ENCODE results near the gene SNAPIN.

Gene SNAPIN

DNA sequence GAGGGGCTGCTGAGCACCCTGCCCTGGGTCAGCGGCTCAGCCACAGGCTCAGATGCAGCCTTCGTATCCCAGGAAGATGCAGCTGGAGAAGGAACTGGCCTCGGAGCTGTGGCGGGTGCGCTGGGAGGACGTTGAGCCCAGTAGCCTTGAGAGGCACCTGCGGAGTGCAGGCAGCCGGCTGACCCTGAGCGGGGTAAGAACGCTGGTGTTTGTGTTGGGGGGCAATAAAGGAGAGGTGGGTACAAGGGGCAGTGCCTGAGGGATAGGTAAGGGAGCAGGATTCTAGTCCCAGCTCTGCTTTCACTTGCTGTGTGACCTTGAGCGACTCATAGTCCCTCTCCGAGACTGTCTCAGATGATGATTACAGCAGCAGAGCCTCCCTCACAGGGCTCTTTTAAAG is 26.4 kb downstream of the SNAPIN start:
- DNase-seq (ENCODE audit: low read depth), result no peak
- TF ChIP-seq, protein P1, sequence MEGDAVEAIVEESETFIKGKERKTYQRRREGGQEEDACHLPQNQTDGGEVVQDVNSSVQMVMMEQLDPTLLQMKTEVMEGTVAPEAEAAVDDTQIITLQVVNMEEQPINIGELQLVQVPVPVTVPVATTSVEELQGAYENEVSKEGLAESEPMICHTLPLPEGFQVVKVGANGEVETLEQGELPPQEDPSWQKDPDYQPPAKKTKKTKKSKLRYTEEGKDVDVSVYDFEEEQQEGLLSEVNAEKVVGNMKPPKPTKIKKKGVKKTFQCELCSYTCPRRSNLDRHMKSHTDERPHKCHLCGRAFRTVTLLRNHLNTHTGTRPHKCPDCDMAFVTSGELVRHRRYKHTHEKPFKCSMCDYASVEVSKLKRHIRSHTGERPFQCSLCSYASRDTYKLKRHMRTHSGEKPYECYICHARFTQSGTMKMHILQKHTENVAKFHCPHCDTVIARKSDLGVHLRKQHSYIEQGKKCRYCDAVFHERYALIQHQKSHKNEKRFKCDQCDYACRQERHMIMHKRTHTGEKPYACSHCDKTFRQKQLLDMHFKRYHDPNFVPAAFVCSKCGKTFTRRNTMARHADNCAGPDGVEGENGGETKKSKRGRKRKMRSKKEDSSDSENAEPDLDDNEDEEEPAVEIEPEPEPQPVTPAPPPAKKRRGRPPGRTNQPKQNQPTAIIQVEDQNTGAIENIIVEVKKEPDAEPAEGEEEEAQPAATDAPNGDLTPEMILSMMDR (conservative IDR thresholded peaks at IDR 0.05; ENCODE audit: low read depth, low read length), result no peak
- H3K4me3 ChIP-seq (ENCODE audit: low read depth, low read length), result no peak overlapping the region

DNA sequence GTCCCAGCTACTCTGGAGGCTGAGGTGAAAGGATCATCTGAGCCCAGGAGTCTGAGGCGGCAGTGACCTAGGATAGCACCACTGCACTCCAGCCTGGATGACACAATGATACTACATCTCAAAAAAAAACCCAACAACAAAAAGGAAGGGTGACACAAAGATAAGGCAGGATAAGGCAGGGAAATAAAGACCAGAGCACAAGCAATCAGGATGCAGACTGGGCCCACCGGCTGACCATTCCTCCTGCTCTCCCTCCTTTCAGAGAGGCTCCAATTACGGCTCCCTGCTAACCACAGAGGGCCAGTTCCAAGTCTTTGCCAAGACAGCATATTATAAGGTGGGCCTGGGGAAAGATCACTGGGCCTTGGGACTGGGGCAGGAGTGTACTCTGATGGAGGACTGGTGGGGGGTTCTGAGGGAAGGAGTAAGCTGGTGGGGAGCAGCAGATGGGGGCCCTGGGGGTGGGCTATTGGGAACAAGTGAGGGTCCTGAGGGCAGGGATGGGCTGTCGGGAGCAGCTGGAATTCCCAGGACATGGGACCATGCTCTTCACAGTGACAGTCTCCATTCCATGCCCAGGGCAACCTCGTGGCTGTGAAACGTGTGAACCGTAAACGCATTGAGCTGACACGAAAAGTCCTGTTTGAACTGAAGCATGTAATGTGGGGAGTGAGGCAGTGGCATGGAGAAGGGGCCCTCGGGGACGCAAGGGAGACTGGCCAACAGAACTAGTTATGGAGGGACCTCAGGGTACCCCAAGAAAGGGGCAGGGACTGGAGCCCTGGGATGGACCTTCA is 27.2 kb downstream of the SNAPIN start:
- TF ChIP-seq, protein P1 (conservative IDR thresholded peaks at IDR 0.05; ENCODE audit: low read depth, low read length), result no peak
- no peak for DNase-seq (ENCODE audit: low read depth)
- no peak overlapping the region for H3K4me3 ChIP-seq (ENCODE audit: low read depth, low read length)

DNA sequence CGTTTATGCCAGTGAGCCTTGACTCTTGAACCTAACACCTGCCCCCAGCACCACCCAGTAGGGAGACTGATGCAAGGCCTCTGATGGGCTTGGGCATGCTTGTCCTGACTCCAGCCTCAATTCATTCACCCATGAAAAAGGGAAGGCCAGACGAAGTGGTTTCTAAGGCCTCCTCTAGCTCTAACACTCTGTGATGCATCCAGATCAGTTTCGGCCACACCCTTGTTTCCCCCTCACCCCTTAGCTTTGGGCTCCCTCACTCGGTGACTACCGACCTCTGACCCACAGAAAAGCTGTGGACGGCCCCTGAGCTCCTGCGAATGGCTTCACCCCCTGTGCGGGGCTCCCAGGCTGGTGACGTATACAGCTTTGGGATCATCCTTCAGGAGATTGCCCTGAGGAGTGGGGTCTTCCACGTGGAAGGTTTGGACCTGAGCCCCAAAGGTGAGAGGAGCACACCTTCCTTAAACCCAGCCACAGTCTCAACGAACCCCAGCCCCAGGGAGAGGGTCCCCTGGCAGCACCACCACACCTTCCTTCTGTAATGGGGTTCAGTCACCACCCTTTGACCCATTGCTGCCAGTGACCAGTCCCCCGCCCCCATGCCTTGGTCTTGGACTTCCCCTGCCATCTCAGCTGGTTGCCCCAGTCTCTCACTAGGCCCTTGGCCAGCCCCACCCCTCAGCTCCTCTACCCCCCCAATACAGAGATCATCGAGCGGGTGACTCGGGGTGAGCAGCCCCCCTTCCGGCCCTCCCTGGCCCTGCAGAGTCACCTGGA is 29.0 kb downstream of the SNAPIN start:
- TF ChIP-seq, protein P1 (conservative IDR thresholded peaks at IDR 0.05; ENCODE audit: low read depth, low read length), result no peak
- H3K4me3 ChIP-seq (ENCODE audit: low read depth, low read length), result no peak overlapping the region
- no peak for DNase-seq (ENCODE audit: low read depth)

DNA sequence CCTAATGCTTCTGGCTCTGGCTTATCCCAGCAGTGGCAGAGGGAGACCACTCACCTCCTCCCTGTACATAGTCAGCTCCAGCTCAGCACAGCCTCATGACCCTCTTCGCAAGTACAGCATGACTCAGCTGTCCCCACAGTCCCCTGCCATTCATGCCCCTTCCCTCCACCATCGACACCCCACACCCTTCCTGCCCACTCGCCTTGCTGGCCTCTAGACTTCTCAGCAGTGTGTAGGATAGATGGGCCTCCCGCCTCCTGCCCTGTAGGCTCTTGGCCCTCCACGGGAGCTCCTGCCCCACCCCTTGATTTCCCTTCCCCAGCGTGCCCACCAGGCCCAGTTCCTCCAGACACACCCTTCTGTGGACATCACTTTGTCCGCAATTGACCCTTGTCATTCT is 29.8 kb downstream of the SNAPIN start:
- TF ChIP-seq, protein P1 (conservative IDR thresholded peaks at IDR 0.05; ENCODE audit: low read depth, low read length), result no peak
- DNase-seq (ENCODE audit: low read depth), result no peak
- H3K4me3 ChIP-seq (ENCODE audit: low read depth, low read length), result no peak overlapping the region

DNA sequence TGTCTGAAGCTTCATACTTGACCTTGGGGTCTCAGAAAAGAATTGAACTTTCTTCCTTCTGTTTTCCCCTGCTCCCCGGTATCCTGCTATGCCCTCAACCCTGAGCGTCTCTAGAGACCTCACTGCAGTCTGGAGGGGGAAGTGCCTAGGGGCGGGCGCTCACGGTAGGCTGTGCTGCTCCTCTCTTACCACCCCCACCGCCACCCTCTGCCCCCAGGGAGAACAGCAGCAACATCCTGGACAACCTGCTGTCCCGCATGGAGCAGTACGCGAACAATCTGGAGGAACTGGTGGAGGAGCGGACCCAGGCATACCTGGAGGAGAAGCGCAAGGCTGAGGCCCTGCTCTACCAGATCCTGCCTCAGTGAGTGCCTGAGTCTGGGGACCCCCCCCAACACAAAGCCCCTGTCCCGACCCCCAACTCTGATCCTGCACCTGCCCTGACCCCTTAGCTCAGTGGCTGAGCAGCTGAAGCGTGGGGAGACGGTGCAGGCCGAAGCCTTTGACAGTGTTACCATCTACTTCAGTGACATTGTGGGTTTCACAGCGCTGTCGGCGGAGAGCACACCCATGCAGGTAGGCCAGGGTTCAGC is 30.3 kb downstream of the SNAPIN start:
- no peak overlapping the region for H3K4me3 ChIP-seq (ENCODE audit: low read depth, low read length)
- TF ChIP-seq, protein P1 (conservative IDR thresholded peaks at IDR 0.05; ENCODE audit: low read depth, low read length), result no peak
- DNase-seq (ENCODE audit: low read depth), result no peak

DNA sequence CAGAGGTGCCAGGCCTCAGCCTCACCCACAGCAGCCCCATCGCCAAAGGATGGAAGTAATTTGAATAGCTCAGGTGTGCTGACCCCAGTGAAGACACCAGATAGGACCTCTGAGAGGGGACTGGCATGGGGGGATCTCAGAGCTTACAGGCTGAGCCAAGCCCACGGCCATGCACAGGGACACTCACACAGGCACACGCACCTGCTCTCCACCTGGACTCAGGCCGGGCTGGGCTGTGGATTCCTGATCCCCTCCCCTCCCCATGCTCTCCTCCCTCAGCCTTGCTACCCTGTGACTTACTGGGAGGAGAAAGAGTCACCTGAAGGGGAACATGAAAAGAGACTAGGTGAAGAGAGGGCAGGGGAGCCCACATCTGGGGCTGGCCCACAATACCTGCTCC is 35.0 kb downstream of the SNAPIN start:
- no peak for DNase-seq (ENCODE audit: low read depth)
- no peak overlapping the region for H3K4me3 ChIP-seq (ENCODE audit: low read depth, low read length)
- TF ChIP-seq, protein P1 (conservative IDR thresholded peaks at IDR 0.05; ENCODE audit: low read depth, low read length), result no peak
